HG03108 (cell line): ENCODE measurements around the gene C1orf35.

ENCODE experiments used
- ATAC-seq: cut with Tn5 transposase; IDR thresholded peaks from one replicate; pipeline ENCODE4 v1.9.1; 2021; ENCODE audit warnings: moderate library complexity; ENCODE audit not compliant: unreplicated experiment

C1orf35 gene

GRCh38 chr1:228079601-228080263 lies 23.4 kb downstream of the C1orf35 start:
- ATAC-seq = no peak

DNA sequence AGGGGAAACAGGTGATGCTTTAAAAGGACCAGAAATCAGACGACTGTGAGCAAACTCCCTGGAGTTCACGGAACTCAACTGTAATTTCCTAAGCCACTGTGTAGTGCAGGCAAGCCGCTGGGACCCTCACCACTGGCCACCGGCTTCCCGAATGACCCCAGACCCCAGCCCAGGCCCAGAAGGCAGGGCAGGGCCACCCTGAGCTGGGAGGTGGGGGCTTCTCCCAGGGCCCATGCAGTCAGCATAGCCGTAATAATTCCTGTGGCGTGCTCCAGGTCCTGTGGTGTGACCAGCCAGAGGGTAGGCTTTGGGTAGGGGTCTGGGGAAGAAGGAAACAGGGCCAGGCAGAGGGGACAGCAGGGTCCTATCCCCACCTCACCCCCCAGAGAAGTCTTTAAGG lies 24.1 kb downstream of the C1orf35 start:
- no peak for ATAC-seq

- no peak for ATAC-seq
Measured at GRCh38 chr1:228077565-228078330, 25.4 kb downstream of the C1orf35 start.

DNA sequence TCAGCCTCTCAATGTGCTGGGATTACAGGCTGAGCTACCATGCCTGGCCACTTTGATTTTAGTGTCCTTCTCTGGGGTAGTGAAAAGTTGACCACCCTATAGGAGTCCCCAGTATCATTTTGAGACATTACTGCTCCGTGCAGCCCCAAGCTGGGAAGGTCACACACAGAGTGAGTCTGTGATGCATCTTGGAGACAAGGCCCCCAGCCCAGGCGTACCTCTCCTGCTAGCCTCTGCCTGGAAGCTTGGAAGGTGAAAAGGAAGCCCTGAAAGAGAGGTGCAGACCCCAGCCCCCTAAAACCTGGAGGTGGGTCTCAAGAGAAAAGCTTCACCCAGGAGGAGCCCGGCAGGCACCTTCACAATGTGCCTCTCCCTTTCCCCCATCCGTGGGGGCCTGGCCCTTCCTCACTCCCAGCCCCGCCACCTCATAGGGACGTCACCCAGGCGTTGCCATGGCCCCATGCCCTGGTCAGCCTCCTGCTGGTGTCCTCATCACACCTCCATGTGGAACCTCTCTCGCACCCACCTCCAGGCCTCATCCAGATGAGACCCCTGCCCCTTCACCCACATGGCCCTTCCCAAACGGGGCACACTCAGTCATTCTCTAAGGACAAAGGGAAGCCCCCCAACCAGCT lies 26.2 kb downstream of the C1orf35 start:
- no peak for ATAC-seq

- ATAC-seq = no peak
Measured at GRCh38 chr1:228075801-228076271, 27.3 kb downstream of the C1orf35 start.

DNA sequence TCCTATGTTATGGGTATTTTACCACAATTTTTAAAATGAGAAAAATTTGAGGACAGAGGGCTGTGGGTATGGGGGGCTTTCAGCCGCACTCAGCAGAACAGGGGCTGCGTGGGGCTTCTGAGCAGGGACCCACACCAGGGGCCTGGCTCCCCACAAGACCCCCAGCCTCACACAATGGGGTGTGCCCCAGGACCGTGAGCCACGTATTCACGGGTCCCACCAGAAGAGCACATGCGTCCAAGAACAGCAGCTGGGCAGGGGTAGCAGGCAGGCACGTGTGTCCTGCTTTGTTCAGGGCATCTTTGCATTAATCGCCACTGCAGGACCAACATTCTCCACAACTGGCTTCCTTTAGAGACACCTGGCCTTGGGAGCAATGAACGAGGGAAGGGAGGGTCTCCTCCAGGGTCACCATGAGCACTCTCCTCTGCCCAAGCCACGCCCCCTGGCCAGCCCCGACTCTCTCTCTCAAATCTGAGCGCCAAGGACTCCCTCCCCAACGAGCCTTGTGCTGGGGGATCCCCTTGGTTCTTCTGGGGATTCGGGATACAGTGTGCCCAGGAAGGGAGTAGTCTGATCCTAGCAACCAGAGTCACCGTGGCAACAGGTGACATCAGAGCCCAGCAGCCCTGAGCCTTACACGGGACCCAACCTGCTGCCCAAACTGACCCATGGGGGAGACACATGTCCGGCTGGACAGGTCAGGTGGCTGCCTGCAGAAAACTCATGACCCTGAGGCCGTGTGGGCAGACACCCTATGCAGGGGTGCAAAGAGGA lies 28.0 kb downstream of the C1orf35 start:
- no peak for ATAC-seq

GRCh38 chr1:228073857-228074545 lies 29.1 kb downstream of the C1orf35 start:
- no peak for ATAC-seq

DNA sequence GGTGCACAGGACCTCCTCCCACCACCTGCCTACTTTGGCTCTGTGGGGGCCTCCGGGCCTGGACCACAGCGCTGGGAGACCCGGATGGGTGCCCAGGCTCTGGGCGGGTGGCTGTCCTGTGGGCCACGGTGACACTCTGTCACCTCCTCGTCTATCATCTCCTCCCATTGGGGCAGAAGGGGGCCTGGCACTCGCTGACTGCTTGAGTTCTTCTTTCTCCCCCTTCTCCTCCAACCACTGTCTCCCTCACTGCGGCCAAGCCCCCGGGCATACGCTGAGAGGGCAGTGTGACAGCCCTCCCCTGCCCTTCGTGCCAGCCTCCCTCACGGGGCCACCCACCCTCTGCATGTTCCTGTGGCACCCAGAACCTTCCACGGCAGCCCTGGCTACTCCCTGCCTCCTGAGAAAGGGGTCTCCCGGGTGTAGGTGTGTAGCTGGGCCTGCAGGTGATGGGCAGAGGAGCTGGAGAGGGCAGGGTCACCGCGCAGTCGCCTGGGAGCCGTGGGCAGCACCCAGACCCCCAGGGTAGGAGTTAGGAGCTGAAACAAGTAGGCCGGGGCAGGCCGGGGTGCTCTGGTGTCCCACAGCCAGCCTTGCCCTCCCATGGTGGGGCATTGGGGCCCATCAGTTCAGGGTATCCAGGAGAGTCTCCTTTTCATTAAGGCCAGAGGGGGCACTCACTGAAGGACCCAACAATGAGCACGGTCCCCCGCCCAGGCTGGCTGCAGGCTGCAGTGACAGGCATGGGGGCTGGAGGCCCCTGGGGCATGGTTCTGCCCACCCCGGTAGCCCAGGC lies 29.9 kb downstream of the C1orf35 start:
- ATAC-seq = no peak

DNA sequence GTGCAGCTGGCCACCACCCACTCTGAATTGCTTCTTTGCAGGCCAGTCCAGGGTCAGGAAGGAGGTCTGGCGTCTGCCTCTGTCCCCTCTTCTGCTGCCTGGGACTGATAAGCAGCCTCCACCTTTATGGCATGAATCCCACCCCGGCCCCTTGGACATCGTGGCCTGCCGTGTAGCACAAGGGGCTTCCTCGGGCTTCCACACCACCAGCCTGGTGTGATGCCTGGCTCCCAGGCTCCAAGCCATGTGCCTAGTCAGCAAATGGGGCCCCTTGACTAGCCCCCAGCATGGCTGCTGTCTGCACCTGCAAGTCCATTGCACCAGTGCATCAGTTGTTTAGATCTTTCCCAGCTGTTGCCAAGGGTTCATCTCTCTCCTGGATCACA lies 30.5 kb downstream of the C1orf35 start:
- no peak for ATAC-seq

DNA sequence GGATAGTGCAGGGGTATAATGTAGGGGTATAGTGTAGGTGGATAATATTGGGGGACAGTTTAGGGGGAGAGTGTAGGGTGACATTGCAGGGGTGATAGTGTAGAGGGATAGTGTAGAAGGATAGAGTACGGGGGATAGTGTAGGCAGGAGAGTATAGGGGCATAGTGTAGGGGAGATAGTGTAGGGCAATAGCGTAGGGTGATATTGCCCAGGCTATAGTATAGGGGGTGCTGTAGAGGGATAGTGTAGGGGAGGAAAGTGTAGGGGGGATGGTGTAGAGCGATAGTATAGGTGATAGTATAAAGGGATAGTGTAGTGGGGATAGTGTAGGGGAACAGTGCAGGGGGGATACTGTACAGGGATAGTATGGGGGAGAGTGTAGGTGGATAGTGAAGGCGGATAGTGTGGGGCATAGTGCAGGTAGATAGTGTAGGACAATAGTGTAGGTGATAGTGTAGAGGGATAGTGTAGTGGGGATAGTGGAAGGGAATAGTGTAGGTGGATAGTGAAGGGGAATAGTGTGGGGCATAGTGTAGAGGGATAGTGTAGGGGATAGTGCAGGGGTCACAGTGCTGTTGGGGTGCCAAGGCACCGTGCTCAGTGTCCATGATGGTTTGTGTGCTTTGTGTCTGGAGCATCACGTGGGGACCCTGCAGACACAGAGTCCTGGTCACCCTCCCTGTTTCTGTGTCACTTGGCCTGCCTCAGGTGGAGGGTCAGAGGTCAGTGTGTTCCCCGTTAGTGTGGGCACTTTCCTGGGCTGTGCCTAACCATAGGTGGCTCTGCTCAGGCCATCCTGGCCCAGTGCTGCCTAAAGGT lies 31.1 kb downstream of the C1orf35 start:
- no peak for ATAC-seq

GRCh38 chr1:228070851-228071250 lies 32.3 kb downstream of the C1orf35 start:
- ATAC-seq = no peak

DNA sequence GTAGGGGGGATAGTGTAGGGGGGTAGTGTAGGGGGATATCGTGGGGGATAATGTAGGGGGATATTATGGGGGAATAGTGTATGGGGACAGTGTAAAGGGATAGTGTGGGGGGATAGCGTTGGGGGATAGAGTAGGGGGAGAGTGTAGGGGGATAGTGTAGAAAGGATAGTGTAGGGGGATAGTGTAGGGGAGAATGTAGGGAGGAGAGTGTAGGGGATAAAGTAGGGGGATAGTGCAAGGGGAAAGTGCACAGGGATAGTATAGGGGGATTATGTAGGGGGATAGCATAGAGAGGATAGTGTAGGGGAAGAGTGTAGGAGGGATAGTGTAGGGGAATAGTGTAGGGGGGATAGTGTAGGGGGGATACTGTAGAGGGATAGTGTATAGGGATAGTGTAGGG lies 33.0 kb downstream of the C1orf35 start:
- no peak for ATAC-seq

GRCh38 chr1:228068359-228068758 lies 34.8 kb downstream of the C1orf35 start:
- ATAC-seq = no peak

- ATAC-seq = no peak
Measured at GRCh38 chr1:228066891-228067654, 36.1 kb downstream of the C1orf35 start.

GRCh38 chr1:228066416-228066815 lies 36.7 kb downstream of the C1orf35 start:
- no peak for ATAC-seq

DNA sequence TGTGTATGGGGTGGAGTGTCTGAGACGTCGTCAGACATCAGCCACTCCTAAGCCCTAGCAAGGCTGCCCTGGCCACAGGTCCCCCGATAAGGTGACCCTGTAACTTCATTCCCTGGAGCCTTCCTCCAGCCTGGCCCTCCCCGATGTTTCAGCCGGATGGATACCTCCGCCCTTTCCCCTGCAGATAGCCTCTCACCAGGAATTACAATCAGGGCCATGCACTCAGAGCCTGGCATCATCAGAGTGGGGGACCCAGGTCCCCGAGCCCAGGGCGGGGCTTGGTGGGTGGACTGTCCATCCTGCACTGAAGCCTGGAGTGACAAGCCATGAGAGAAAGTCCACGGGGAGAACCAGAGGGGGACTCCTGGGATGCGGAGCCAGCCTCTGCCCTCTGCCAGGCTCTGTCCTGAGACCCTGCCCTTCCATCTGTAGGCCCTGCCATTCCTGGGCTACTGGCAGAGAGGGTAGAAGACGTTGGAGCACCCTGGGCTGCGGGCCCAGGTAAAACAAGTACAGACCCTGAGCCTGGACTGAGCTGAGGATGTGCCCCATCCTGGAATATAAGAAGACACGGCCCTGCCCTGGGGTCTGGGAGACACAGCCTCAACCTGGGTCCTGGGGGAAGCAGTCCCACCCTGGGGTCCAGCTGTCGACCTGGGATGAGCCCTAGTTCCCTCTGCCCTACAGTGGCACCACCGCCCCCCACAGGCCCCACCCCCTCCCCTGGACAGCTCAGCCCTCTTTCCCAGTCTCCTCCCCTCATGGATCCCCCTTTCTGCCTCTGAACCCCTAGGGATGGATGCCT lies 37.4 kb downstream of the C1orf35 start:
- ATAC-seq = no peak

DNA sequence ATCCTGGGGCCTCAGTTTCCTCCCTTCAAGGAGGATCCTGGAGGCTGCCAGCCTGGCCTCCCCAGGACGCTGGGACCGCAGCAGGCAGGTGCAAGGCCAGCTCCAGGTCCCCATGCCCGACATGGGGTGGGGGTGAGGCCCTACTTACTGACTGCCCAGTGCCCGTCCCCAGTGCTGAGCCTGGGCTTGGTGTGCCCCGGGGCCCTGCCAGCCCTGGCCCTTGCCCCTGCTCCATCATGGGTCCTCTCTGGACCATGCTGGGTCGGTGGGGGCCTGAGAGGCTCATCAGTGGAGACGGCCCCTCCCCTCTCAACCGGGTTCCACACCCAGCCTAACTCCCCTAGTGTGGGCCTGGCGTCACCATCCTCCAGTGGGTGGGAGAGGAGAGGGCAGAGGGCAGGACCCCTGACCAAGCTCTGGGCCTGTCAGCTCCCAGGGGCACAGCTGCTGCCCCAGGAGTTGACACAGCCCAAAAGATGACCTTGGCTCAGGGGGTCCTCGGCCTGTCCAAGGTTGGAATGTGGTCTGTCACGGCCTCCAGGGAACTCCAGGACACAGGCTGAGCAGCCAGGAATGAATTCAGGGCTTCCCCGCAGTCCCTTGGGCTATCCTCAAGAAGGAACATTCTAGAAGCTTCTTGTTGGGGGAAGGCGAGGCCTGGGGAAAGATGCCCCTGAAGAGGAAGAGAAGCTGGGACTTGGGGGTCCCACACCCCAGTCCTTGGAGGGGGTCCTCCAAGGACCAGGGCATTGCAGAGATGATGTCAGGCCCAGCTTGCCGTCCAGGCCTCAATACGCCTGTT lies 38.2 kb downstream of the C1orf35 start:
- ATAC-seq = no peak
